ENCODE results near the gene TNNI3K.

The TNNI3K gene

DNA sequence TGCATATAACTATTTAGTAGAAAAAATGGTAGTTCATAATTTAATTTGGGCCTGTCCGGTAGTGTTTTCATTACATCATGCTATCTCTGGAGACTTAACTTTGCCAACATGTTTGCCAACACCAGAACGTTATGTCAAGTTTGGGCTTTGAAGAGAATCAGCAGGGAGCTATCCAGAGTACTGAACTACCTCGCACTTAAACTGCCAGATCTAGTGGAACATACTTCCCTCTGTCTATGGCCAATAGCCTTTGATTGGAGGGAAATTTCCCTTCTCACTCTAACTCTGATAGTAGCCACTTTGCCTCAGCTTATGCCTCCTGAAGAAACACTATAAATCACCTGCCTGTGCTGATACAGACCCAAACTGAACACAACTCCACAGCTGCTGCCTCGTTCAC lies 267.2 kb downstream of the TNNI3K start:
- peak; percentile 24 for DNase-seq (ENCODE audit: low spot score)

GRCh38 chr1:74502858-74503257 lies 267.7 kb downstream of the TNNI3K start:
- no peak for DNase-seq (ENCODE audit: low spot score)

- DNase-seq (ENCODE audit: low spot score) = peak; percentile 55
Observed at GRCh38 chr1:74504125-74504932, 269.1 kb downstream of the TNNI3K start.

DNA sequence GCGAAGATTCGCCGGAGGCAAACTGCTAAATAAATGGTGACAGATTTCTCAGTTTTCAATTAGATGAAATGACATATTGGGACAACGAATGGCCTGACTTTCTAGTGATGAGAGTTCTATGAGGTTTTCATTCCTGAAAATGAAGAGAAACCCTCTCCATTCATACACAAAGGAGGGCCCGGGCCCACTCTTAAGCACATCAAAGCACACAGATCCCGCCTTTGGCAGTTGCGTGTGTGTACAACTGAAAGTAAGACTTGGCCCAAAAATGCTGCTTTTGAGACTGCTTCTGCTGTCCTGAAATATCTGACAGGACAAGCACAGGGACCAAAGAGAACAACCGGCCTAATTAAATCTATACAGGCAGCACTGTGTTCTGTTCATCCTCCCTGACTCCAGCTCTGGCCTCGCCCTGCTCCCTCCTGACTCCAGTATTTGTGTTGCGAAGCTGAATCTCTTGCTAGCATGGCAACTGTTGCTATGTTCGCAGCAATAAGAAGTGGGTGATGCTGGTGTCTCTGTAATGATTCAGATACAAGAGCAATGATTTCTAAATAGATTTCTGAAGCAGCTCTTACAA lies 269.8 kb downstream of the TNNI3K start:
- no peak for DNase-seq (ENCODE audit: low spot score)

GRCh38 chr1:74505928-74506710 lies 270.9 kb downstream of the TNNI3K start:
- DNase-seq (ENCODE audit: low spot score) = no peak

DNA sequence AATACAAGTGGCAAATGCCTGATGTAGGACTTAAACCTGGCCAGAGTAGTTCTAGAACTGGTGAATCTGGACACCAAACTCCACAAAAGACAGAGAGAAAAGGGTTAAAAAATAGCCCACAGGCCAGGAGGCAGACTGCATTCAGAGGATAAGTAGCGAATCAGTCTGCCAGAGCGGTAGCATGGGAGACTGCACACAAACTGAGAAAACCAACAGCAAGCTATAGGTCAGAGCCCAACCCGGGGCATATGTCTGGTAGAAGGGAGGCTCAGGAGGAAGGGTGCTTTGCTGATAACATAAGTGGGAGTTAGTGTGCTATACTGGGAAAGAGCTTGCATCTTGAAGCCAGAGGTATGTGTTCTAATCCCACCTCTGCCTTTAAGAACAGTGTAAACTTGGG lies 273.3 kb downstream of the TNNI3K start:
- no peak for DNase-seq (ENCODE audit: low spot score)

DNA sequence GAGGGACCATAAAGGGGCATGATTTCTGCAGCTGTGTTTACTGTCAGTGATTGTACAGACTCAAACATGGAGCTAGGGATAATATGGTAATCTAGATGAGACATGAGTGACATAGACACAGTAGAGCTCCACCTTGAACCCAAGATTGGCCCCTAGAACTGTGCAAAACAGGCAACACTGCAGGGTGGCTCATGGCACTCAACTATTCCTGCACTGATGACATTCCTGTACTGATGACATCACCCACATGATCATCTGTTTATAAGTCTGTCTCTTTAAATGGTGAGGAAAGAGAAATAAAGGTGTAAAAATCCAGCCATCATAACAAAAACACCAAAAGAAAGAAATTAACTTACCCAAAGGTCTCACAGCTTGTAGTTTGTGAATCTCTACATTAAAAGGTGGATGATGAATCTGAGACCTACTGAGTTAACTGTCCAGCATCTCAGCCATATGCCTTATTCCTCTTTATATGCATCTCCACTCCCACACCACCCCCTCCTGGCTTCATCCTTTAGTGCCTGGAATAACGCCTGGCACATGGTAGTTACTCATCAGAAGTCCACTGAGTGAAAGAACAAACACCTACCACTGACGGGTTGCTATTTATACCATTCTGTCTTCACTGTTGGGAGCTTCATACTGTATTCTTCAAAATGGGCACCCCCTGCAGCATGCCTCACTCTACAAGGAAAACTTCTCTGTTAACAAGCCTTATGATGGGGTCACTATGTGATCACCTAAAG lies 277.2 kb downstream of the TNNI3K start, which contains the start of gene LRRC53:
TSS of gene LRRC53 (minus strand) at position 442 of the 746 bp plus-strand sequence. CDS start 29,262 bp downstream, outside the sequence.
- DNase-seq (ENCODE audit: low spot score) = no peak

- no peak for DNase-seq (ENCODE audit: low spot score)
Observed at GRCh38 chr1:74513411-74514300, 278.5 kb downstream of the TNNI3K start.

DNA sequence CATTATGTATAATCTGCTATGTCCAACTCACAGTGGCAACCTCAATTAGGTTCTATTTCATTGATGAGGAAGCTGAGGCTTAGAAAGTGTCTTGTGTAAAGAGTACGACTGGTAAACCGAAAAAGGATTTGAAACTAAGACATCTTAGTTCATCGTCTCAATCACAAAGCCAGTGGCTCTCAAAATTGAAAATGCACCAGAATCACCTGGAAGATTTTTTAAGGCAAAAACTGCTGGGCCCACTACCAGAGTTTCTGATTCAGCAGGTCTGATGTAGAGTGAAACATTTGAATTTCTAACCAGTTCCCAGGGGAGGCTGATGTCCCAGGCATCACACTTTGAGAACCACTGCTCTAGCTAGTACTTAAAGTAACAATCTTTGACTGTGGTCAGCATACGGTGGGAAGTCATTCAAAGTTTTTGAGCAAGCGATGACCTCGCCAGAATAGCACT lies 282.4 kb downstream of the TNNI3K start:
- DNase-seq (ENCODE audit: low spot score) = no peak

GRCh38 chr1:74522148-74522547 lies 287.0 kb downstream of the TNNI3K start:
- no peak for DNase-seq (ENCODE audit: low spot score)

GRCh38 chr1:74523873-74524480 lies 288.8 kb downstream of the TNNI3K start:
- DNase-seq (ENCODE audit: low spot score) = no peak

GRCh38 chr1:74526708-74527107 lies 291.5 kb downstream of the TNNI3K start:
- no peak for DNase-seq (ENCODE audit: low spot score)

DNA sequence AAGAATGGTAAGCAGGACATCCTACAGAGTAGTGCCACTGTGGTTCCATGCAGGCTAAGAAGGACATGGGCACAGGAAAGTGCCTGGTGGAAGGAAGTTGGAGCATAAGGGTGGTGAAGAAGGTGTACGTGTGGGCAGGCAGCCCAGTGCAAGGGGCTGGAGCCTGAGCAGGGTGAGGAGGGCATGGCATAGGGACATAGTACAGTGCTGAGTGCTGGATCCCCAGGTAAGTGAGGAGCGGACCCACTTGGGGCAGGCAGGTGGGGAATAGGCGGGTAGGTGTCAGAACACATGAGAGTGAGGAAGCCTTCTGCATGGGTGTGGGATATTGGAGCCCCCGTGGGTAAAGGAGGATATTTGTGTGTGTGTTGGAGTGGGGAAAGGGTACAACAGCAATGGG lies 292.9 kb downstream of the TNNI3K start:
- no peak for DNase-seq (ENCODE audit: low spot score)

- no peak for DNase-seq (ENCODE audit: low spot score)
Observed at GRCh38 chr1:74530892-74531291, 295.7 kb downstream of the TNNI3K start.

DNA sequence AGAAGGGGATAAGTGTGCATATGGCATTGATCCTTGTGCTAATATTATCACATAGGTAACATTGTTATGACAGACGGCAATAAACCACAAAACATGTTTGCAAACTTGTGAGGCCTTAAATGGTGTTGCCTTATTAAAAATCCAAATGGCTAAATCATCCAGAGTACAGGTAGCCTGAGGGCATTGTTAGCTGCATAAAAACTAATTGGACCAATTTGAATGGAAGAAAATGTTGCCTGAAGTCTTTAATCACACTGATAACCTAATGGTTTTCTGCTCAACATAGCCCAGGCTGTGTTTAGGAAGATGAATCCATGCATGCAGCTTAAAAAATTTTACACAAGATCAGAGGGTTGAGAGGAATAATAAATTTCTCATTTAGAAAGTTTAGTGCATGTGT lies 296.6 kb downstream of the TNNI3K start:
- no peak for DNase-seq (ENCODE audit: low spot score)

GRCh38 chr1:74534241-74534640 lies 299.1 kb downstream of the TNNI3K start:
- DNase-seq (ENCODE audit: low spot score) = no peak

DNA sequence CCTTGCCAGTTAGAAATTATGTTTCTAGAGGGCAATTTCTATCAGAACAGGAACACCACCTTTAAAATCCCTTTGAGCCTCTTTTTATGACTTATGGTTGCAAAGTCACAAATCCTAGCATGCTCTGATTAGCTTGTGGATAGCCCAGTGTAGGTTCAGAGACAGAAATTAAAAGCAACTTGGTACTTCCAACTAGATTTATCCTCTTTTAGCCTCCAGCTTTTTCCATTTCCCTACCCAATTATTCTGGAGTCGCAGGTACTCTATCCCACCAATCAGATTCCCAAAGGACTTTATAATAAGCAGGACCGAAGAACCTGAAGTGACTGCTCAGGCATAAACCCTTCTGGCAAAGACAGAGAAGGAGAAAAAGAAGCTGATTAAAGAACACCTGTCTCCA lies 310.6 kb downstream of the TNNI3K start:
- no peak for DNase-seq (ENCODE audit: low spot score)

DNA sequence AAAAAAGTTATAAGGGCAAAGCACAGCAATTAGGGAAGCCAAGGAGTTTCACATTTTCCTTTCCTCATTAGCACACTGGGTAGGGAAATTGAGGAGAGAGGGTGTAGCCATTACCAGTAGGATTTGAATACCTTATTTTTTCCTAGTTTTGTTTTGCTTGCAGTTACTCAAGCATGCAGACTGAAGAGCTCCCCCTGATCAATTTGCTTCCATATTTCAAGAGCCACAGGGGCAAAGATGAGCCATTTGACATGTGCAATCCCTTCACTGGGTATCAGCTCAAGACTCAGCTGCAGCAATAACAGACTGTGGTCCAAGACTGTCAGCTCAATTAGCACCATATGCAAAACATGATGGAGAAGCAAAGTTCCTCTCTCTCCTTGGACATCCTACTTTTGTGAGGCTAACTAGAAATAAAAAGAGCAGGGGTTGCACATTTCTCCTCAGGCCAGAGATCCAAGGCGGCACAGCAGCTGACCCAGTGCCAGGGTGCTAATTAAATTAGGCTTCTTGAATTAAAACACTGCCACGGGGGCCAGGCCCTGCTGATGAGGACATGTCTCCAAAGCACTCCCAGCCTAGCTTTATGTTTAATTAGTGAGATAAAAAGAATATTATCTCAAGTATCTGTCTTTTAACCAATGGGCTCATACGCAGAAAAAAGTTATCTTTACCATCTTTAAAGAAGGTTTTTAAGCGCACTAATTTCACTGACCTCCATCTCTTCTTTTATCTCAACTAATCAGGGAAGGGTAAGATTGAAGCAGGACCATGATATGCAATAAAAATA lies 314.0 kb downstream of the TNNI3K start:
- DNase-seq (ENCODE audit: low spot score) = no peak

GRCh38 chr1:74549932-74550331 lies 314.7 kb downstream of the TNNI3K start:
- DNase-seq (ENCODE audit: low spot score) = no peak

Measured in kidney tubule cell (primary cell).